ENCODE results near the gene MAP2.

DNA sequence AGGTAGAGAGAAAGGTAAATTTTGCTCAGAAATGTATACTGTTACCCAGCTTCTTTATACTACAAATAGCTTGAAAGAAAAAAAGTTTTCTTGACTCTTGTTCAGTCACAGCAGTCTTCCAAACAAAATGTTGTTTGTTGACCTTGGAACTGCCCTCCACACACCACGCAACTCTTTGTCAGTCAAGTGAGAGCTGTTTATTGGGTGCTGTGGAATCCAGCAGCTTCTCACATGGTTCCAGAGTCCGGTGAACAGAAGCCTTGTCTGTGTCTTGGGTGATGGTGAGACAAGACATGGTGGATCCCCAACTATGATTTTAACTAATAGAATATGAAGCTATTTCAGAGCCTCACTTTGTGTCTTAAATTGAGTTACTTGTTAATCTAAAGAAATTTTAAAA is 112.5 kb downstream of the MAP2 start:
- TF ChIP-seq, protein P1, sequence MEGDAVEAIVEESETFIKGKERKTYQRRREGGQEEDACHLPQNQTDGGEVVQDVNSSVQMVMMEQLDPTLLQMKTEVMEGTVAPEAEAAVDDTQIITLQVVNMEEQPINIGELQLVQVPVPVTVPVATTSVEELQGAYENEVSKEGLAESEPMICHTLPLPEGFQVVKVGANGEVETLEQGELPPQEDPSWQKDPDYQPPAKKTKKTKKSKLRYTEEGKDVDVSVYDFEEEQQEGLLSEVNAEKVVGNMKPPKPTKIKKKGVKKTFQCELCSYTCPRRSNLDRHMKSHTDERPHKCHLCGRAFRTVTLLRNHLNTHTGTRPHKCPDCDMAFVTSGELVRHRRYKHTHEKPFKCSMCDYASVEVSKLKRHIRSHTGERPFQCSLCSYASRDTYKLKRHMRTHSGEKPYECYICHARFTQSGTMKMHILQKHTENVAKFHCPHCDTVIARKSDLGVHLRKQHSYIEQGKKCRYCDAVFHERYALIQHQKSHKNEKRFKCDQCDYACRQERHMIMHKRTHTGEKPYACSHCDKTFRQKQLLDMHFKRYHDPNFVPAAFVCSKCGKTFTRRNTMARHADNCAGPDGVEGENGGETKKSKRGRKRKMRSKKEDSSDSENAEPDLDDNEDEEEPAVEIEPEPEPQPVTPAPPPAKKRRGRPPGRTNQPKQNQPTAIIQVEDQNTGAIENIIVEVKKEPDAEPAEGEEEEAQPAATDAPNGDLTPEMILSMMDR (IDR thresholded peaks at IDR 0.05) = no peak
- TF ChIP-seq POLR2A (IDR thresholded peaks at IDR 0.05) (no peak), EP300 (IDR thresholded peaks at IDR 0.05) (no peak), POLR2AphosphoS5 (IDR thresholded peaks at IDR 0.05) (no peak)
